Measurements from ENCODE around the gene GSTT4. TPM values are rescaled to one million over a fixed set of nuclear protein-coding genes. Genes with fewer than 3 reads are reported as not detected.

GSTT4 gene
- total and polyA plus RNA-seq, 2 of the 13 experiments (the other 11 are each of a cell fraction or from before 2014, with no cell fraction given) = 0.59 to 0.62 TPM

DNA sequence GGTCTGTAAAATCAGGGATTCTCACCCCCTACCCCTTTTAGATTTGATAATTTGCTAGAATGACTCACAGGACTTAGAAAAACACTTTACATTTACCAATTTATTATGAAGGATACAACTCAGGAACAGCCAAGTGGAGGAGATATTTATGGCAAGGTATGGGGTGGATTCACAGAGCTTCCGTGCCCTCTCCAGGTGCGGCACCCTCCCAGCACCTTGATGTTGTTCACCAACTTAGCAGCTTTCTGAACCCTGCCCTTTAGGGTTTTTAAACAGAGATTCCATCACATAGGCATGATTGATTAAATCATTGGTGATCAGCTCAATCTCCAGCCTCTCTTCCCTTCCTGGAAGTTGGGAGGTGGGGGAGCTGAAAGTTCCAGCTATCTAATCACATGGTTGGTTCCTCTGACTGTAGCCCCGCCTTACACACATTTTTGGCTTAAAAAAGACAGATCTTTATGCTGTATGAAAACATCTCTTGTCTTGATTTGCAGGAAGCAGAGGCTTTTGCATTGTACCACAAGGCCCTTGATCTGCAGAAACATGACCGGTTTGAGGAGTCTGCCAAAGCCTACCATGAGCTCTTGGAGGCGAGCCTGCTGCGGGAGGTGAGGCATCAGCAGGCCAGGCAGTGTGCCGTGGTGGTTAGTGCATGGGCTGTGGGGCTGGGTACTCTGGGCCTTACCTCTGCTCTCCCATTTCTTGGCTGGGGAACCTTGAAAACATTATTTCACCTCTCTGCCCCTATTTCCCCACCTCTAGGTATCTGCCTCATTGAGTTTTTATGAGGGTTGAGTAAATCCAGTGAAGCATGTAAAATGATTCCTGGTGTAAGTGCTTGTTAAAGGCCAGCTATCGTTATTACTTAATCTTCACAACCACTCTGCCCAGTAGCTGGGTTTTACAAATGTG, 32.9 kb upstream of the GSTT4 start:
- FAIRE-seq = no peak
- H3K36me3 ChIP-seq (replicated peaks in 1 of 2; ENCODE audit: control insufficient read depth in 1 of 2, insufficient read depth in 2 of 2, low read length in 2 of 2) = peaks cover 21 to 79% of the 10 kb centered on the region in 2 experiments
- ATAC-seq = no peak
- peaks cover 23% of the 10 kb centered on the region for H3K4me1 ChIP-seq (ENCODE audit: insufficient read depth, low read length)
- WGBS (ENCODE audit: low lambda C conversion rate) = 99% methylated on average over 5 of the region's 8 CpGs
- BruUV-seq (replicated peaks) = no TSS peak
- H3K9me3 ChIP-seq (ENCODE audit: low read length) = no peaks in the 10 kb centered on the region
- H3K4me3 ChIP-seq (replicated peaks in 1 of 3; ENCODE audit: insufficient read depth in 1 of 3, low read depth in 2 of 3, low read length in 3 of 3) = no peak overlapping the region
- intact Hi-C loops (cut with micrococcal nuclease; ENCODE audit: unreplicated experiment) (no loop called here), in situ Hi-C loops (cut with HindIII; ENCODE audit: extremely low pct_ligation_motif_present, low pct_unique_long_range_greater_than_20kb) (no loop called here)
- CTCF ChIA-PET (ENCODE audit: low intra/inter-chr PET ratio, low total read pairs) = no interaction called here
- H3K27me3 ChIP-seq (ENCODE audit: control insufficient read depth in 1 of 2, insufficient read depth in 2 of 2, low read length in 2 of 2) = no peaks in the 10 kb centered on the region
- POLR2A ChIA-PET = no interaction called here
- no peak overlapping the region for H2AFZ ChIP-seq (ENCODE audit: low read length)
- H3K4me2 ChIP-seq (ENCODE audit: low read depth, low read length) = no peak overlapping the region
- H3K79me2 ChIP-seq (ENCODE audit: insufficient read depth, low read length) = peaks cover 32% of the 10 kb centered on the region
- H3K9ac ChIP-seq (ENCODE audit: insufficient read depth, low read depth, low read length) = no peak overlapping the region
- 0 out of 2 replicates have a peak, but pooled peaks cover 2% of the 10 kb centered on the region for H4K20me1 ChIP-seq (ENCODE audit: insufficient read depth, low read length)
- no peak overlapping the region for H3K27ac ChIP-seq (ENCODE audit: extremely low read length, insufficient read depth, low read length)
- no peak for DNase-seq (ENCODE audit: low spot score)
- TF ChIP-seq XRCC5 (optimal IDR thresholded peaks at IDR 0.05; ENCODE audit: low read length) (no peak), CENPT (CRISPR knock-in tag; IDR thresholded peaks at IDR 0.05; ENCODE audit: low read depth) (no peak), ZNF879 (CRISPR knock-in tag; IDR thresholded peaks at IDR 0.05) (no peak), ZNF138 (CRISPR knock-in tag; IDR thresholded peaks at IDR 0.05; ENCODE audit: low read depth) (no peak), KLF13 (CRISPR knock-in tag; IDR thresholded peaks at IDR 0.05) (no peak), ELF4 (CRISPR knock-in tag; IDR thresholded peaks at IDR 0.05; ENCODE audit: borderline replicate concordance) (no peak), MTF2 (CRISPR knock-in tag; IDR thresholded peaks at IDR 0.05; ENCODE audit: borderline replicate concordance) (no peak), MZF1 (CRISPR knock-in tag; IDR thresholded peaks at IDR 0.05; ENCODE audit: borderline replicate concordance) (no peak), TOE1 (CRISPR knock-in tag; IDR thresholded peaks at IDR 0.05) (no peak)
- TF ChIP-seq, protein P1, sequence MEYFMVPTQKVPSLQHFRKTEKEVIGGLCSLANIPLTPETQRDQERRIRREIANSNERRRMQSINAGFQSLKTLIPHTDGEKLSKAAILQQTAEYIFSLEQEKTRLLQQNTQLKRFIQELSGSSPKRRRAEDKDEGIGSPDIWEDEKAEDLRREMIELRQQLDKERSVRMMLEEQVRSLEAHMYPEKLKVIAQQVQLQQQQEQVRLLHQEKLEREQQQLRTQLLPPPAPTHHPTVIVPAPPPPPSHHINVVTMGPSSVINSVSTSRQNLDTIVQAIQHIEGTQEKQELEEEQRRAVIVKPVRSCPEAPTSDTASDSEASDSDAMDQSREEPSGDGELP (IDR thresholded peaks at IDR 0.05; ENCODE audit: borderline replicate concordance, low read depth) = no peak
- TF ChIP-seq, protein P2, sequence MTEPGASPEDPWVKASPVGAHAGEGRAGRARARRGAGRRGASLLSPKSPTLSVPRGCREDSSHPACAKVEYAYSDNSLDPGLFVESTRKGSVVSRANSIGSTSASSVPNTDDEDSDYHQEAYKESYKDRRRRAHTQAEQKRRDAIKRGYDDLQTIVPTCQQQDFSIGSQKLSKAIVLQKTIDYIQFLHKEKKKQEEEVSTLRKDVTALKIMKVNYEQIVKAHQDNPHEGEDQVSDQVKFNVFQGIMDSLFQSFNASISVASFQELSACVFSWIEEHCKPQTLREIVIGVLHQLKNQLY (CRISPR knock-in tag; IDR thresholded peaks at IDR 0.05) = no peak
- TF ChIP-seq, protein P3, sequence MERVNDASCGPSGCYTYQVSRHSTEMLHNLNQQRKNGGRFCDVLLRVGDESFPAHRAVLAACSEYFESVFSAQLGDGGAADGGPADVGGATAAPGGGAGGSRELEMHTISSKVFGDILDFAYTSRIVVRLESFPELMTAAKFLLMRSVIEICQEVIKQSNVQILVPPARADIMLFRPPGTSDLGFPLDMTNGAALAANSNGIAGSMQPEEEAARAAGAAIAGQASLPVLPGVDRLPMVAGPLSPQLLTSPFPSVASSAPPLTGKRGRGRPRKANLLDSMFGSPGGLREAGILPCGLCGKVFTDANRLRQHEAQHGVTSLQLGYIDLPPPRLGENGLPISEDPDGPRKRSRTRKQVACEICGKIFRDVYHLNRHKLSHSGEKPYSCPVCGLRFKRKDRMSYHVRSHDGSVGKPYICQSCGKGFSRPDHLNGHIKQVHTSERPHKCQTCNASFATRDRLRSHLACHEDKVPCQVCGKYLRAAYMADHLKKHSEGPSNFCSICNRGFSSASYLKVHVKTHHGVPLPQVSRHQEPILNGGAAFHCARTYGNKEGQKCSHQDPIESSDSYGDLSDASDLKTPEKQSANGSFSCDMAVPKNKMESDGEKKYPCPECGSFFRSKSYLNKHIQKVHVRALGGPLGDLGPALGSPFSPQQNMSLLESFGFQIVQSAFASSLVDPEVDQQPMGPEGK (CRISPR knock-in tag; IDR thresholded peaks at IDR 0.05) = no peak
- TF ChIP-seq, protein P4, sequence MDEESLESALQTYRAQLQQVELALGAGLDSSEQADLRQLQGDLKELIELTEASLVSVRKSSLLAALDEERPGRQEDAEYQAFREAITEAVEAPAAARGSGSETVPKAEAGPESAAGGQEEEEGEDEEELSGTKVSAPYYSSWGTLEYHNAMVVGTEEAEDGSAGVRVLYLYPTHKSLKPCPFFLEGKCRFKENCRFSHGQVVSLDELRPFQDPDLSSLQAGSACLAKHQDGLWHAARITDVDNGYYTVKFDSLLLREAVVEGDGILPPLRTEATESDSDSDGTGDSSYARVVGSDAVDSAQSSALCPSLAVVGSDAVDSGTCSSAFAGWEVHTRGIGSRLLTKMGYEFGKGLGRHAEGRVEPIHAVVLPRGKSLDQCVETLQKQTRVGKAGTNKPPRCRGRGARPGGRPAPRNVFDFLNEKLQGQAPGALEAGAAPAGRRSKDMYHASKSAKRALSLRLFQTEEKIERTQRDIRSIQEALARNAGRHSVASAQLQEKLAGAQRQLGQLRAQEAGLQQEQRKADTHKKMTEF (CRISPR knock-in tag; IDR thresholded peaks at IDR 0.05) = no peak
- TF ChIP-seq, protein P5, sequence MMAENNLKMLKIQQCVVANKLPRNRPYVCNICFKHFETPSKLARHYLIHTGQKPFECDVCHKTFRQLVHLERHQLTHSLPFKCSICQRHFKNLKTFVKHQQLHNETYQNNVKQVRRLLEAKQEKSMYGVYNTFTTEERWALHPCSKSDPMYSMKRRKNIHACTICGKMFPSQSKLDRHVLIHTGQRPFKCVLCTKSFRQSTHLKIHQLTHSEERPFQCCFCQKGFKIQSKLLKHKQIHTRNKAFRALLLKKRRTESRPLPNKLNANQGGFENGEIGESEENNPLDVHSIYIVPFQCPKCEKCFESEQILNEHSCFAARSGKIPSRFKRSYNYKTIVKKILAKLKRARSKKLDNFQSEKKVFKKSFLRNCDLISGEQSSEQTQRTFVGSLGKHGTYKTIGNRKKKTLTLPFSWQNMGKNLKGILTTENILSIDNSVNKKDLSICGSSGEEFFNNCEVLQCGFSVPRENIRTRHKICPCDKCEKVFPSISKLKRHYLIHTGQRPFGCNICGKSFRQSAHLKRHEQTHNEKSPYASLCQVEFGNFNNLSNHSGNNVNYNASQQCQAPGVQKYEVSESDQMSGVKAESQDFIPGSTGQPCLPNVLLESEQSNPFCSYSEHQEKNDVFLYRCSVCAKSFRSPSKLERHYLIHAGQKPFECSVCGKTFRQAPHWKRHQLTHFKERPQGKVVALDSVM (CRISPR knock-in tag; IDR thresholded peaks at IDR 0.05) = no peak

All from HepG2 (cell line).